DMS 273 treated with DMSO at 0.1 percent for 48 hours (cell line): ENCODE data around the gene GPR89B.
"Not testable (repeated sequence)": the region's sequence is repeated elsewhere in the genome, so short reads cannot be mapped to it uniquely, and the experiment has no call there.

Source experiments
- DNase-seq: peaks from one replicate; lab custom pipeline; 2025; lab: John Stamatoyannopoulos, UW

Gene GPR89B

GRCh38 chr1:147928236-147929132 is at the start of gene GPR89B:
GPR89B (plus strand) TSS chr1:147928420; CDS start chr1:147928537, 117 bp downstream.
- DNase-seq = peak; percentile 53

GRCh38 chr1:147879911-147880310 is 48.3 kb upstream of the GPR89B start:
- no peak for DNase-seq

- DNase-seq = no peak
Measured at GRCh38 chr1:147882535-147882934, 45.7 kb upstream of the GPR89B start.

GRCh38 chr1:147890177-147890790 is 37.9 kb upstream of the GPR89B start:
- DNase-seq = no peak

- no peak for DNase-seq
Measured at GRCh38 chr1:147891088-147891487, 37.1 kb upstream of the GPR89B start.

GRCh38 chr1:147892216-147892615 is 36.0 kb upstream of the GPR89B start:
- DNase-seq = no peak

DNA sequence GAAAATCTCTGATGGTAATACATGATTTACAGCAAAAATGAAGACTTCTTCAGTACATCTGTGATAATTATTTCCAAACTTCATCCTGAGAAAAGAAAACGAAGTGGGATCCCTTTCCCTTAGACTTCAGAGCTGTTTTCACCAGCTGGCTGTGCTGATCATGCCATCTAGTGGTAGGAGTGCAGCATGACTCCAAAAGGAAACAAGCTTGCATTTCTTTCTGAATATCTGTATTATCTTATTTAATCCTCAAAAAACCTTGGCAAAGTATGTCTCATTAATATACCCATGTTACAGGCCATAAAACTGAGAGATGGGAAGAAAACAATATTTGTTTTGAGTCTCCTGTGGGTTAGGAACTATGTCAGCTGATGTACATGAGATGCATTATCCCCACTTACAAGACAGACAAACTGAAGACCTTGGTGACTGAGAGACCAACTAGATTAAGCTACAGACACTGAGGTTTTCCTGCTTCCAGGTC is 35.4 kb upstream of the GPR89B start:
- DNase-seq = peak; percentile 8

- no peak for DNase-seq
Measured at GRCh38 chr1:147895123-147895522, 33.1 kb upstream of the GPR89B start.

DNA sequence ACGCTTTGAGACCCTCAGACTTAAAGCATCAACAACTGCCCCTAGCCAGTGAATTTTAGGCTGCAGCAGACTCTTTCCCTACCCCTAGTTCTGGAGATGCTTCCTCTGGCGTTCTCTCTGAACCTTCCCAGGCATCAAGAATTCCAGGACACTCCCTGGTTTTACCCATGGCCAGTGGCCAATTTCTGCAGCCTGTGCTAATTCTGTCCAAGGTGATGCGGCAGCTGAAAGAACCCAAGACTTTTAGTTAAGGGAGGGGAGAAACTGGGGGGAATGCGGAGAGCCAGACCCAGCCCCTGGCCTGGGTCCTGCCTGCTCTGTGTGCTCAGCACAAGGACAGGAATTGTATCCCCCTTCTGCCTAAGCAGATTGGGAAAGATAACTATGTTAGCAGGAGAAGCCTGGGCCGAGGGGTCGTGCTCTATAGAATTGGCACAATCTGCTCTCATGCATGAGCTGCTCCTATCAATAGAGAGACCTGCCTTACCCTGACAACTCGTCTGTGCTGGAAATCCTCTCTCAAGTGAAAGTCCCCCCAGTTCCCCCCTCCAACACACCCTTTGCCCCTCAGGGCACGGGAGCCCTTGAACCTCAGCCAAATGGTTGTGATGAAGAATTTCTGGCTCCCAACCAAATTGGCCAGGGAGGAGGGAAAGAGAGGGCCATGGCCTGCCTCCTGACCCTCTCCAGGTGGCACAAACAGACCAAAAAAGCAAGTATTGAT is 31.0 kb upstream of the GPR89B start:
- DNase-seq = no peak

DNA sequence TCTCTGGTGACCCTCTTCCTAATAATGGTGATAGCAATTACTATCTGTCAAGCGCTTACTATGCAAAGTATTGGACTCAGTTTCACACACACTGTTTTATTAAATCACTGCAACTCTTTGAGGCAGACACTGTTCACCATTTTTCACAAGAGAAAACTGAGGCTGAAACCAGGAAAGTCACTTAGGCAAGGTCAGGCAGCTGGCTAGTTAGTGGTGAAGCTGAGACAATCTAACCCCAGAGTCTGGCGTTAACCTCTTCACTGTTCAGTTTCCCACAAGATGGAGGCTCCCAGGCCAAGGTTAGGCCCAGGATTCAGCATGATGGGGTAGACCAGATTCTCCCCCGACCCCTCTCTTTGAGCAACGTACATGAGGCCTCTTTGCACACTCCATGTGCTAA is 30.4 kb upstream of the GPR89B start:
- DNase-seq = no peak

- no peak for DNase-seq
Measured at GRCh38 chr1:147902253-147902845, 25.9 kb upstream of the GPR89B start, which contains the start of gene GJA8. GJA8 (plus strand) TSS chr1:147902795; CDS start chr1:147907956, 5,161 bp downstream.

- no peak for DNase-seq
Measured at GRCh38 chr1:147904726-147905125, 23.5 kb upstream of the GPR89B start.

GRCh38 chr1:147907786-147908509 is 20.3 kb upstream of the GPR89B start:
- no peak for DNase-seq

DNA sequence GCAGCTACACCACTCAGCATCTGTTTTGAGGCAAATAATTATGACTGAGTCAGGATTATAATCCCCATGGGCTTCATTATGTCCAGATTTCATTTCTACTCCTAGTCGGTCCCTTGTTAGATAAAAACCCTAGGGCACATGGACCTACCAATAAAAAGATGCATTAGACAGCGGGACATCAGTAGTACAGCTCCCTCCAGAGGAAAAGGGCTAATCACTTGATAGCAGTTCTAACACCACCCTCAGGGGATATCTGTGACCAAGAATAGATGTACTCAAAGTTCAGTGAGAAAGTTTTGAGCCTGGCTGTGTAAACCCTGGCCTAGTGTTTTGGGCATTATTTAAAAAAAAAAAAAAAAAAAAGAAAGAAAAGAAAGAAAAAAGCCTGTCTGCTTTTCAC is 15.7 kb upstream of the GPR89B start:
- DNase-seq = no peak

DNA sequence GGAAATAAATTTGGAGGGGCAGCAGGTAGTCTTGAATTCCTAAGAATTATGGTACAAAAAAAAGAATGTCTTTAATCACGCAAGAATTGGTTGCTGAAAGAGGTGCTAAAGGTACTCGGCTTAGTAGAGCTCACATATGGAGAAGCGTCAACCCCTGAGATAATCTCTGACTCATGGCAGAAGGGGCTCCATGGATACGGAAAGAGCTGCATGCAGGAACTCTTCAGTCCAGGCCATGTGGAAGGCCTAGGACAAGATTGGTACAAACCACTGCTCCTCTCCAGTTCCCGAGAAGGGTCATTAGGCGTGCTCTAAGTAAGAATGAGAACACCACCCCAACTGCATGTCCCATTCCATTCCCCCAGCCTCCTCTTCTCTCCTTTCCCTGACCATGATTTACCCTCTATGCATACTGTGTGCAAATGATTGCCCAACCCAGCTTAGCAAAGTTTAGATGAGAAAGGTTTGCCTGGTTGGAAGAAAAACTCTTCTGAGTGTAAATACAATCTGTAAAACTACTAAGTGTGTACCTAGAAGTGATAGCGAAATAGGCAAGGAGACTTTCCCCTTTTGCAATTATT is 14.8 kb upstream of the GPR89B start:
- DNase-seq = no peak

GRCh38 chr1:147919896-147920295 is 8.3 kb upstream of the GPR89B start:
- DNase-seq = no peak

DNA sequence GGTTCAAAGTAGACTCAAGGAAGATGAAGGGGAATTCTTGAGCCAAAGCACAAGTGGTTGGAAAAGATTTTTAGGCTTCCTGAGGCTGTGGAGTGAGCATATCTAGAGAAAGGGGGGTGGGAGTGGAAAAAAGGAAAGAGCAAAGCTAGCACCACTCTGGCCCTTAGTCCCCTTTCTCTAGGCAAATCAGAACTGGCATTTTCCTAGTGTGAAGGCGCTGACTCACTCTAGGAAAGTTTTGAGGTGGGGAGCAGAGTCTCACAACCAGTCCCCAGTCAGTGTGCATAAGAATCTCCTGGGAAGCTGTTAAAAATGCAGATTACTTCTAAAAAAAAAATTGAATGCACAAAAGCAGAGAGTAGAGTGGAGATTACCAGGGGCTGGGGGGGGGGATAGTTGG is 3.4 kb upstream of the GPR89B start:
- DNase-seq = no peak

DNA sequence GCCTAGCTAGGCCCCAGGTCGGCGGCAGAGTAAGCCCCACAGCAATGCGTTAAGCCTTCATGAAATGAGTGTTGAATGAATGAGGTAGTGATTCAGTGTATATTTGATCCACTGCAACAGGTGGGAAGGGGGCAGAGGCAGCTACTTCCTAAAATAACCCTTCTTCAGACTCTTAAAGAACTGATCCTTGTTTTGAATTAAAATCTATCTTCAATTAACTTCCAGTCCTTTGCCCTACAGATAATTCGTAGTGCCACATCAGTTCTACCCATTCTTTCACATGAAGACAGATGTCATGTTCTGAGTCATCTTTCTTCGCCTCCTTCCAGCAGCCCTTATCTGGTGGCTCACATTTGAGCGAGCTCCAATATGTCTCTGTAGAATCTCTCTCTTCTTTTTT is 1.0 kb upstream of the GPR89B start:
- not testable (repeated sequence) for DNase-seq

DNA sequence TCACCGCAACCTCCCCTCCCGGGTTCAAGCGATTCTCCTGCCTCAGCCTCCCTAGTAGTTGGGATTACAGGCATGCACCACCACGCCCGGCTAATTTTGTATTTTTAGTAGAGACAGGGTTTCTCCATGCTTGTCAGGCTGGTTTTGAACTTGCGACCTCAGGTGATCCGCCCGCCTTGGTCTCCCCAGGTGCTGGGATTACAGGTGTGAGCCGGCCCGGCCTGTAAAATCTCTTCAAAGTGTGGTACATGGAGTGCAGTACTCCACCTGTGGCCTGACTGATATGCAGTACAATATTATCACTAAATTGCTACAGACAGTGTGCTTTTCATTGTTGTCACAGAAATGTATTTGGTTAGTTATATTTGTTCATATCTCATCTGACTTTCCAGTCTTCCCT is 531 bp upstream of the GPR89B start:
- not testable (repeated sequence) for DNase-seq

GRCh38 chr1:147931137-147931536 is 2.9 kb downstream of the GPR89B start:
- DNase-seq = not testable (repeated sequence)

- not testable (repeated sequence) for DNase-seq
Measured at GRCh38 chr1:147935296-147935695, 7.1 kb downstream of the GPR89B start.
